ENCODE measurements around the gene ATP11C.
"Not testable (repeated sequence)": the region's sequence is repeated elsewhere in the genome, so short reads cannot be mapped to it uniquely, and the experiment has no call there.

The ATP11C gene

DNA sequence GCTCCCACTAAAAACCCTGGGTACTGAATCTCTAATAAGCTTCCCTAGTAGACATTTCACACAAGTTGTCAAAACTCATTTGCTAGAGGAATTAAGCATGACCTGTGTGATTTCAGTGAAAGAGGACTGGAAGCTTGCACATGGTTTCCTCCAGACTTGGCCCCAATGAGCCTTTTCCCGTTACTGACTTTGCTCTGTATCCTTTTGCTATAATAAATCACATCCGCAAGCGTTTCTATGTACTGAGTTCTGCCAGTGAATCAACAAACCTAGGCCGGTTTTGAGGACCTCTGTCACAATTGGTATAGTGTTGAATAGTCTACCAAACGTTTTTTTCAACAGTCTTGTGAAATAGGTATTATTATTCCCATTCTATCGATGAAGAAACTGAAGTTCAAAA is 8.2 kb downstream of the ATP11C start:
- DNase-seq (ENCODE audit: extremely low read depth in 1 of 2, low read depth in 1 of 2): no peak

DNA sequence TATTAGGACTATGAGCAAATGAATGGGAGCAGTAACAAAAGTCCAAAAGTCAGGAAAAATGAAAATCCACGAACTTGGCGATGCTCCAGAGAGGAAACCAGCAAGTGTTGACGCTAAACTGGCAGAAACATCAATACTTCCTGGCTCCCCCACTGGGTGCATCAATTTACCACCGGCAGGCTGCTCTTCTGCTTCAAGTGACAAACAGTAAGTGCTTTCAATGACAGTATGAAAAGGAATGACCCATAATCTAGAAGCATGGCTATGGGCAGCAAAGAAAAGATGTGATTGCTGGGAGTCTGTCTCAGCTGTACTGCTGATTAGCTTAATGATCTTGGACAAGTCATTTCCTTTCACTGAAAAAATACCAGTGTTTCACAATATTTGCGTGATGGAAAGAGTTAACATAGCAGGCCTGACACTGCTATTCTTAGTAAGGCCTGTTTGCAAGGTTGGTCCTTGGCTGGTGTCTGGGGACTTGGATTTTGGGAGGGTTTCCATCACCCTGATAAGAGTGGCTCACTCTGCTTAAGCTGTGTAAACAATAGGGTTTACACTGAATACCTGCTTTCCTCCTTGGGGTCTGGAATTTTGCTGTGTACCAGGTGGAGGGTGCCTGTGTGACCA is 8.7 kb downstream of the ATP11C start:
- DNase-seq (ENCODE audit: extremely low read depth in 1 of 2, low read depth in 1 of 2): no peak

DNA sequence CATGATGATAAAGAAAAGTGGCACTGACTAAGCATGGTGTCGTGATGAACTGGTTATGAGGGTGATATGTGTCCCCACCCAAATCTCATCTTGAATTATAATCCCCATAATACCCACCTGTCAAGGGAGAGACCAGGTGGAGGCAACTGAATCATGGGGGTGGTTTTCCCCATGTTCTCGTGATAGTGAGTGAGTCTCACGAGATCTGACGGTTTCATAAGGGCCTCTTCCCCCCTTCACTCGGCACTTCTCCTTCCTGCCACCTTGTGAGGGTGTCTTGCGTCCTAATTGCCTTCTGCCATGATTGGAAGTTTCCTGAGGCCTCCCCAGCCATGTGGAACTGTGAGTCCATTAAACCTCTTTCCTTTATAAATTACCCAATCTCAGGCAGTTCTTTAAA is 11.7 kb downstream of the ATP11C start:
- DNase-seq (ENCODE audit: extremely low read depth in 1 of 2, low read depth in 1 of 2): not testable (repeated sequence)

DNA sequence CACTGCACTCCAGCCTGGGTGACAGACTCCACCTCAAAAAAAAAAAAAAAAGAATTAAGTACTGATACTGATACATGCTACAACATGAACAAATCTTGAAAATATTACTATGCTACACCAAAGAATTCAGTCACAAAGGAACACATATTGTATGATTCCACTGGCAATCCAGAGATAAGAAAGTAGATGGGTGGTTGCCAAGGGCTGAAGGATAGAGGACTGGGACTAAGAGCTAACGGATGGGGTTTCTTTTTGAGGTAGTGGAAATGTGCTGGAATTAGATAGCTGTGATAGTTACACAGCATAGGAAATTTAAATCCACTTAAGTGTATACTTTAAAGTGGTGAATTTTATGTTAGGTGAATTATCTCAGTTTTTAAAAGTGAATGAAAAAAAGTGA is 12.5 kb downstream of the ATP11C start:
- DNase-seq (ENCODE audit: extremely low read depth in 1 of 2, low read depth in 1 of 2): no peak

DNA sequence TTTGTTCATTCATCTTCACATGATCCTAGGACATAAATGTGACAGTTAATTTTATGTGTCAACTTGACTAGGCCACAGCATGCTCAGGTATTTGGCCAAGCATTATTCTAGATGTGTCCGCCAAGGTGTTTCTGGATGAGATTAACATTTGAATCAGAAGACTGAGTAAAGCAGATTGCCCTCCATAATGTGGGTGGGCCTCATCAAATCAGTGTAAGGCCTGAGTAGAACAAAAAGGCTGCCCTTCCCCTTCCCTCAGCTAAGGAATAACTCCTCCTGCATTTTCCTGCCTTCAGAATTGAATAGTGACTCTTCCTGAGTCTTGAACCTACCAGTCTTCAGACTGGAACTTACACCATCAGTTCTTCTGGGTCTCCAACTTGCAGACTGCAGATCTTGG is 18.4 kb downstream of the ATP11C start:
- no peak for DNase-seq (ENCODE audit: extremely low read depth in 1 of 2, low read depth in 1 of 2)

DNA sequence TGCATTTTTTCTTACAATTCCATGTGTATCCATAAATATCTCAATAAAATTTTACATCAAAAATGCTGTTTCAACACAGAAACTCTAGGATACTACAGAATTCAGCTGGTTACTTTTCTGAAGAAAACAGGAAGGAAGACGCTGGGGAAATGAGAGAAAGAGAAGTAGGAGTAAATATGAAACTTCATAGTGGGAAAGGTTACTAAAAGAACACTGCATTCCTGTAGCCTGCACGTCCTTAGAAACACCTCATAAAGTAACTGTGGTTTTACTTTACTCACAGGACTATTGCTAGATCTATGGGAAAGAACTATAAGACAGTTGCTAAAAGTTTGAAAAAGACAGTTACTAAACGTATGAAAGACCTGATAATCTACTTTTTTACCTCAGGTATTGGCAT is 23.1 kb downstream of the ATP11C start:
- DNase-seq (ENCODE audit: extremely low read depth in 1 of 2, low read depth in 1 of 2): no peak

DNA sequence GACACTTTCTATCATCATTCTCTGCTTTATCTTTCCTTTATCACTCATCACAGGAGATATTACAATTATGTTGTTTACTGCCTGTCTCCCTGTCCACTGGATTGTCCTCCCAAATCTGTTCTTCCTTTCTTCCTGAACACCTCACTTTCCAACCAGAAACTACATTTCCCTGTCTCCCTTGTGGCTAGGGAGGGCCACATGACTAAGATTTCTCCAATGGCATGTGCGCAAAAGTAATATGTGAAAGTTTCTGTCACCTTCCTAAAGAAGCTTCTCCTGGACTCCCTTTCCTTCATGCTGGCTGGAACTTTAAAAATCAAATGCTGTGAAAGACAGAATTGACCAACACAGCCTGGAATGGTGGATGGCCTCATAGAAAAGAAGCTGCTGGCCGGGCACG is 25.8 kb downstream of the ATP11C start:
- DNase-seq (ENCODE audit: extremely low read depth in 1 of 2, low read depth in 1 of 2): no peak

DNA sequence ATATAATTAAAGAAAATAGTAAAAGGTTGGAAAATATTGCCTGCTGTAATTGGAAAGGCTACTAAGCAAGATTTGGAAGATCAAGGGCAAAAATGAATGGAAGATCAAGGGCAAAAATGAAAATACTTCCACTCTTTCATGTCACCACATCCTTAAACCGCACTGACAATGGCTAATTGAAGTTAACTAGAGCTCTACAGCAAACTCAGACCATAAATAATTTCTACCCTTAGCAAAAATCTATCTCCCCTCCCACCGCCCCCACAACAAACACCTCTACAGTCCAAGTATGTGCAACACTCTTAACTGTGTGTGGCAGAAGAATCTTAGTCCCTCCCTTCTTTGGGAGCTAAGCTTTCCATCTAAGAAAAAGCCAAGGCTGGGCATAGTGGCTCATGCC is 27.1 kb downstream of the ATP11C start:
- DNase-seq (ENCODE audit: extremely low read depth in 1 of 2, low read depth in 1 of 2): no peak

DNA sequence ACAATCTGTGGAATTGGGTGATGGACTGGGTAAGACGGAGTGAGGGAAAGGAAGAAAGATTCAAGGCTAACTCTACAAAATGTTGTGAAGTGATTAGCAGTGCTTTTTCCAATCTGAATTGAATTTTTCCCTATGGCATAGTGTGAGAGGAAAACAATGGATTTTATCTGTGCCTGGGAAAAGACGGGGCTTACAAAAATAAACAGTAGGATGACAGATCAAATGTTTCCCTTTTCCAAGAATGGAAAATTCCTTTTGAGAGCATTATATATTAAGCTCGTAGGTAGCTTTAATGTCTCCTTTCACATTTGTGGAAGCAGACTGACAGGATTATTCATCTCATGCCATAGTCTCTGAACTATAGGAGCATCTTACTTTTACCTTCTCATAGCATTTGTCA is 27.8 kb downstream of the ATP11C start:
- DNase-seq (ENCODE audit: extremely low read depth in 1 of 2, low read depth in 1 of 2): no peak

DNA sequence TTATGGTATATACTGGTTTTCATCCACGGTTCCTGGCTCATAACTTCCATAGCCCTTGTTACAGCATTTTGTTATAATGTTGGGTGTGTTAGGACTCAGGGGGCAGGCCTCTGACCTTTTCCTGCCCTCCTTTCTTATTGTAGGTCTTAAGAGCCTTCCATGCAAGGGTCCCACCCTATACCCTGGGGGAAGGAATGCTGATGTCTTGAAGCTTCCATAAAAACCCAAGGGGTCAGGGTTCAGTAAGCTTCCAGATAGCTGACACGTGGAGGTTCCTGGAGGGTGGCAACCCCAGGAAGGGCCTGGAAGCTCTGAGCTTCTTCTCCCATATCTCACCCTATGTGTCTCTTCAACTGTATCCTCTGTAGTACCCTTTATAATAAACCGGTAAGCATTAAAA is 29.6 kb downstream of the ATP11C start:
- DNase-seq (ENCODE audit: extremely low read depth in 1 of 2, low read depth in 1 of 2): no peak

DNA sequence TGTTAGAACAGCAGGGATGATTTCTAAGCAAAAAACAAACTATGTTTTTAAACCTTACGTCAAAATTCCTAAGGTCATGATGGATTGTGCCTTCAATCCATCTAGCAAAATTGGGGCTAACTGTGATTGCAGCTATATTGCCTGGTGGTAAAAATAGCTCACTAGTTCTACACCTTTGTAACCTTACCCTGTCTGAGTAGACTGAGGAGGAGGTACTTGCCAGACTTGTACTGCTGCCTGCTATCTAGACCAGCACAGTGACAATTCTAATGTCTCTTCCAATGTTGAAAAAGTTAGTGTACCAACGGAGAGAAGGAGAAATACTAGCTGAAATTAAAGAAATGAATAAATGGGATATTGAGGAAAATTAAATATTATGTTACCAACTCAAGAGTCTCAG is 30.3 kb downstream of the ATP11C start:
- DNase-seq (ENCODE audit: extremely low read depth in 1 of 2, low read depth in 1 of 2): no peak

DNA sequence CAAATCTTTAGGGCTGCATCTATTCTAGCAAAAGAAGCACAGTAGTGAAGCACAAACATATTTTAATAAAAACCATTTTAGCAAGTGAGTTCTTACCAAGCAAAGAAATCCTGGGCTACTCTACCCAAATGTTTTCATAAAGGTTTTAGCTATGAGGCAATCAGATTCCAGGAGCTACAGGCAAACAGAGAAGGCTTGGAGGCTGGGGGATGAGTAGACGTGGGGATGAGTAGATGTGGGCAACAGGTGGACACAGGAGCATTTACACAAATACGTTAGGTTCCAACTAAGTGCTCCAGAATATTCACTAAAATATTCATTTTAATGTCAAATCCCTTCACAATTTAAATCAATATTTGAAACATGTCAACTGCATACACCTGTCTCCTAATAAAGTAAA is 34.5 kb downstream of the ATP11C start:
- DNase-seq (ENCODE audit: extremely low read depth in 1 of 2, low read depth in 1 of 2): no peak

DNA sequence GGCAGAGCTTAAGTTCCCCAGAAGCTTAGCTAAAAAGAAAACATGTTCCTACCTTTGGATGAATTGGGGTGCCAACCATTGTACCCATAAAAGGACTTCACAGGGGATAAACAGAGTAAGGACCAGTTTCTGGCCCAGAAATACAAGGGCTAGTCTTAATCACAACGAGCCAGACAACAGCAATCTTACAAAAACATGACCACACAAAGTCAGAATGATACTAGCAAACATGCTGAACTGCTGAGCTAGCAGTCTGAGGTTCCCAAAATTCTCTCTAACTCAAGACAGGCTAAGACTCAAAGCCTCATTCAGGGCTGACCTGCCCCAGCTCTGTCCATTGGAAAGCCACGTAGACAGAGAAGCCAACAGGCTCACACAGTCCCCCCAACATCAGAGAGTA is 40.3 kb downstream of the ATP11C start:
- DNase-seq (ENCODE audit: extremely low read depth in 1 of 2, low read depth in 1 of 2): no peak

DNA sequence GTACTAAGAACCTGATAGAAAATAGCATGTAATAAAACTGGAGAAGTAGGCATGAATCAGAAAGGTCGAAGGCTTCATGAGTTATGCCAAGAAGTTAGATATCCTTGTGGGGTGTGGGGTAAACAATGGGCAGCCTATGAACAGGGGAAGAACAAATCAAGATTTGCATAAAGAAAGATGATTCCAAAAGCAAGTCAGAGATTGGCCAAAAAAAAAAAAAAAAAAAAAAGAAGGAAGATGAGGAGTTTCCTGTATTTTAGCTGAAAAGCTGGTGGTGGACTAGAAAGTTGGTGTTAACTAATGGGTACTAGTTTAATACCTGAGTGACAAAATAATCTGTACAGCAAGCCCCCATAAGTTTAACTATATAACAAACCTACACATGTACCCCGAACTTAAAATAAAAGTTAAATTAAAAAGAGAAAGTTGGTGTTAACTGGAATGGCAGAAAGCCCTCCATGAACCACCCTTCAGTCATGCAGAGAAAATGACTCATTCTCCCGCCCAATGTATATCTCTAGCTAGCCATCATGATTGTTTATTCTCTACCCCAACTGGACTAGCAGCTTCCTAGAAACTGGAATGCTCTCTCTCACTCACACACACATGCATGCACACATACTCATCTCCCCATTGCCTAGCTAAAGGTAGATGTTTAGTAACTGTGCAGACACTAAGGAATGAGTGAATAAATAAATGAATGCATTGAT is 41.7 kb downstream of the ATP11C start:
- no peak for DNase-seq (ENCODE audit: extremely low read depth in 1 of 2, low read depth in 1 of 2)

DNA sequence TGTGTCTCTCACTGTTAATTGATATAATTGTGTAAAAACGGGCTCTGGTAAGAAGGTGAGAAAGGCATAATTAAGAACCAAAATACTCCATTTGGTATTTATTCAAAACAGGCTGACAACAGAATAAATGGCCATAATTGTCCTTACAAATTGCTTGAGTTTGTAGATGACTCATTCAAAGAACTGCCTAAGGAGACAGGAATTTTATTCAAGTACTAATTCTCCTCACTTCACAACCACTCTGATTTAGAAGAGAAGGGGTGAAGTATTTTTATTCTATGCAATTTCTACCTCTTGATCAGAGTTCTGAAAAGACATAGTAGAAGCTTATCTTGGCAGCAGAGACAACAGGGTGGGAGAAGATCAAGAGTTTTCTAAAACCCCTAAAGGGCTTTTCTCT is 43.1 kb downstream of the ATP11C start:
- no peak for DNase-seq (ENCODE audit: extremely low read depth in 1 of 2, low read depth in 1 of 2)

DNA sequence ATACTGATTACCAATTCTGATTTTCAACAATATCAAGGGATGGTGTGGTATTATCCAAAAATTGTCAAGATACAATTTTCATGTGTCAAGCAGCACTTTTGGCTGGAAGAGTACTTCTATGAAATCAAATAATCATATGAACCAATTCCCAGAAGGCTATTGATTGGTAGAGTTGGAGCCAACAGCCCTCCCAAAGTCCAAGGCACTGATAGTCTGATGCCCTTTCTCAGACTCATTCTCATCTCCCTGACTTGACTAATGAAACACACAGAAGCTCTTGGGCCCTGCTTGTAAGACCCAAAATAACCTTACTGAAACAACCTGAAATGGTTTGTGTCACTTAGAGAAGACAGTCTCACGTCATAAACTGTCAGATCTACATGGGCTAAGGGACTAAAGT is 48.9 kb downstream of the ATP11C start:
- DNase-seq (ENCODE audit: extremely low read depth in 1 of 2, low read depth in 1 of 2): no peak

DNA sequence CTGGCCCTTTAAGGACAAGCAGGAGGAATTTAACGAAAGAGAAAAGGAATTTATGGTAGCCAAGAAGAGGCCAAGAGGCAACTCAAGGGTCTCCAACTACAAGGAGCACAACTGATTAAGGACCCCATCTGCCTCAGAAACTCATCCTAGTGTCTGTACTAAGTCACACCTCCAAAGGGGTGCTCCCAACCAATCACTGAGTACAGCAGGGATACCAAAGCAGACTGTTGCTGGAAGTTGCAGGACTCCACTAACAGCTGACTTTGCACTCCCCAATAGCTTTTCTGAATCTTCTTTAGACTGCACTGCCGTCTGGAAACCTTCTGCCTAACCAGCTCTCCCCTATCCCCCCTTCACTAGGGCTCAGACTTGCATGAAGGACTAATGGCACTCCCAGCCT is 50.6 kb downstream of the ATP11C start:
- no peak for DNase-seq (ENCODE audit: extremely low read depth in 1 of 2, low read depth in 1 of 2)

DNA sequence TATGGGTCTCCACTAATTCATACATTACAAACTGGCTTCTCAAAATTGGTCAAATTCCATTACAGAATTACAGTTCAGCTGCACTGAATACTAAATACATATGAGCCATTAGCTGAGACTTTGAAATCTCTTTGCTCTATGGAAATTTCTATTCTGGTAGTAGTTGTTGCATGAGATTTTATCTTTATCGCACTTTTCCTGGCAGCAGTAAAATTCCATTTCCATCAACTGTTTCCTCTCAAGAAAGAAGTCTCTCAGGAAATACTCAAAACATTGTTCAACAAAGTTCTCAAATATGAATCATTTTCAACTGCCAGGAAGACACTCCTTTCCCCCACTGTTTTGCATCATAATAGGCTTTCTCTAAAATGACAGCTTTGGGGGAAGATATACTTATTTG is 51.3 kb downstream of the ATP11C start:
- no peak for DNase-seq (ENCODE audit: extremely low read depth in 1 of 2, low read depth in 1 of 2)

DNA sequence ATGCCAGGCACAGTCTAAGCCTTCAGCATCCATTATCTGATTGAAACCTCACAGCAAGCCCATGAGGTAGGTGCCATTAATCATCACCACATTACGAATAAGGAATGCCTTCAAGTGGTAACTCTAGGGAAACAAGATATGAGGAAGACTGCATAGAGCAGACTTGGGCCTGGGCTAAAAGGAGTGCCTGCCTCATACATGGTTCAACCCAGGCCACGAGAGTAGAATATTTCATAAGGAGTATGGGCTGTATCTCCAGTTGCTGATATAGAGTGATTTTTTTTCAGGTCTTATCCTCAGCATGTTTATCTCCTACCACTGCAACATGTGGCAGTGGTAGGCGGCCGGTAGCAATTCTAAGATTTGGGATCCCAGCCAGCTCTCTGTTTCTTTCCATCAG is 51.7 kb downstream of the ATP11C start:
- no peak for DNase-seq (ENCODE audit: extremely low read depth in 1 of 2, low read depth in 1 of 2)

DNA sequence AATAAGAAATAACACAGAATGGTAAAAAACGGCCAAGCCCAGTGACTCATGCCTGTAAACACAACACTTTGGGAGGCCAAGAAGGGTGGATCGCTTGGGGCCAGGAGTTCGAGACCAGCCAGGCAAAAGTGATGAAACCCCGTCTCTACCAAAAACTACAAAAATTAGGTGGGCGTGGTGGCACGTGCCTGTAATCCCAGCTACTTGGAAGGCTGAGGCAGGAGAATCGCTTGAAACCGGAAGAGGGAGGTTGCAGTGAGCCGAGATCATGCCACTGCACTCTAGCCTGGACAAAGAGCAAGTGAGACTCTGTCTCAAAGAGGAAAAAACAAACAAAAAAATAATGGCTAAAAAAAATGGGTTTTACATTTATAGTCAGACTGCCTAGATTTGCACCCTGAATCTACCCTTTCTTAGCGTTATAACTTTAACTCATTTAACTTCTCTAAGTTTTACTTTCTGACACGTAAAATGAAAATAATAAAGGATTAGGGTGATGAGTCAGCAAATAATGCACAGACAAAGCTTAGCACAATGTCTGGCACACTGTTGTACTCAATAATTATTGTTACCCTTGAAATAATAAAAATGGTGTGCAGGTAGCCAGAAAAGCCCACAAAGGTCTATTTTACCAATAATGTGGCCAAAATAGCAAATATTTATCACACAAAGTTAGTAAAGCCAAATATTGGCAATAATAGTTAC is 55.0 kb downstream of the ATP11C start:
- DNase-seq (ENCODE audit: extremely low read depth in 1 of 2, low read depth in 1 of 2): no peak

DNA sequence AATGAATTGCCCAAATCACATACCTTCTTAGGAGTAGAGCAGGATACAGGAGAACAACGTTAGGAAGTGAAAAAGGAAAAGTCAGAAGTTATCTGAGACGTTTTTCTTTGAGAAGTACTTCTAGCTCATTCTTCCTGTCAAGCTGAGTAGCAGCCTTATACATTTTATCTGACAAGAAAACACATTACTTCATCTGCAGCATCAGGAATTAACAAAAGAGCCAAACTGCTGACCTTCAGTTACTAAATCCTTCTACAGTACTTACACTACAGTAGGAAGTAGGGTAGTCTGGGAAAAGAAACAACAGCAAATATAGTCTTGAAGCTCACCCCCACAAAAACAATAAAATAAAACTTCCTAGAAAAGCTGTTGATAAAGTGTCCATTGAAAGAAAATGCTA is 57.0 kb downstream of the ATP11C start:
- no peak for DNase-seq (ENCODE audit: extremely low read depth in 1 of 2, low read depth in 1 of 2)

DNA sequence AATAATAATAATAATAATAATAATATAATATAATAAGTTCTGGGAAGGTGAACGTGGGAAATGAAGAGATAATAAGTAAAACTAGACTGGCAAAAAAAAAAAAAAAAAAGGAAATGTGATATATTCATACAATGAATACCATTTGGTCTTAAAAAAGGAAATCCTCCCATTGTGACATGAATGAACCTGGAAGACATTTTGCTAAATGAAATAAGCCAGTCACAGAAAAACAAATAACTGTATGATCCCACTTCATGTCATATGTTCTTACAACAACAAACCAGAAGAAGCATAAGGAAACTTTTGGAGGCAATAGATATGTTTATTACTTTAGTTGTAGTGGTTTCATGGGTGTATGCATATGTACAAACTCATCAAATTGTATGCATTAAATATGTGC is 63.1 kb downstream of the ATP11C start:
- no peak for DNase-seq (ENCODE audit: extremely low read depth in 1 of 2, low read depth in 1 of 2)

Data from activated CD8-positive, alpha-beta memory T cell treated with anti-CD3 and anti-CD28 coated beads for 1 hour (primary cell).